WERI-Rb-1 (cell line): Measurements from ENCODE around the gene CDK5RAP2.

ENCODE experiments used
- DNase-seq: peaks from one replicate; pipeline ENCODE4 v3.0.0-alpha.2; 2020
- H3K27ac ChIP-seq: fragments of 250-450 bp; sonication (Bioruptor Pico); 2 replicates; pipeline ENCODE4 v1.5.1; 2020; ENCODE audit warnings: mild to moderate bottlenecking, moderate library complexity
- H3K27me3 ChIP-seq: fragments of 250-450 bp; sonication (Bioruptor Pico); 2 replicates; pipeline ENCODE4 v1.5.1; 2021; ENCODE audit warnings: mild to moderate bottlenecking, low read depth, moderate library complexity; ENCODE audit not compliant: insufficient read depth, severe bottlenecking
- H3K36me3 ChIP-seq: fragments of 250-450 bp; sonication (Bioruptor Pico); 2 replicates; pipeline ENCODE4 v1.5.1; 2020; ENCODE audit warnings: mild to moderate bottlenecking, moderate library complexity
- H3K4me3 ChIP-seq: 2 replicates; pipeline ENCODE4 v1.5.1; 2011; ENCODE audit warnings: low read depth, mild to moderate bottlenecking, control low read depth, low read length
- H3K9me3 ChIP-seq: fragments of 250-450 bp; sonication (Bioruptor Pico); 2 replicates; pipeline ENCODE4 v1.5.1; 2021; ENCODE audit warnings: mild to moderate bottlenecking, moderate library complexity; ENCODE audit not compliant: severe bottlenecking
- CTCF ChIP-seq: IDR thresholded peaks from 2 replicates; pipeline ENCODE4 v1.5.1; 2011; ENCODE audit warnings: low read depth, mild to moderate bottlenecking, control low read depth, inconsistent platforms, low read length

CDK5RAP2 gene

GRCh38 chr9:120490888-120491595 lies 88.9 kb downstream of the CDK5RAP2 start:
- no peak for DNase-seq
- H3K27ac ChIP-seq = no peak overlapping the region

GRCh38 chr9:120486835-120487234 lies 93.1 kb downstream of the CDK5RAP2 start:
- TF ChIP-seq CTCF = no peak
- Histone ChIP-seq H3K4me3 (no peak overlapping the region), H3K36me3 (peaks cover 79% of the 10 kb centered on the region), H3K9me3 (no peaks in the 10 kb centered on the region), H3K27ac (no peak overlapping the region), H3K27me3 (no peaks in the 10 kb centered on the region)
- DNase-seq = no peak

More at GRCh38 chr9:120490888-120491595, 88.9 kb downstream of the CDK5RAP2 start:
- Histone ChIP-seq H3K36me3 (peaks cover 50% of the 10 kb centered on the region), H3K9me3 (no peaks in the 10 kb centered on the region), H3K4me3 (no peak overlapping the region), H3K27me3 (no peaks in the 10 kb centered on the region)
- no peak for TF ChIP-seq CTCF

- no peak for DNase-seq
These were observed 93.6 kb downstream of the CDK5RAP2 start for GRCh38 chr9:120486347-120486746.

GRCh38 chr9:120485788-120486187 lies 94.2 kb downstream of the CDK5RAP2 start:
- no peak overlapping the region for H3K4me3 ChIP-seq
- no peak for TF ChIP-seq CTCF
- no peaks in the 10 kb centered on the region for H3K9me3 ChIP-seq
- DNase-seq = no peak
- no peaks in the 10 kb centered on the region for H3K27me3 ChIP-seq
- H3K36me3 ChIP-seq = peaks cover 78% of the 10 kb centered on the region
- no peak overlapping the region for H3K27ac ChIP-seq

More at GRCh38 chr9:120486347-120486746, 93.6 kb downstream of the CDK5RAP2 start:
- H3K36me3 ChIP-seq = peaks cover 79% of the 10 kb centered on the region
- no peak for TF ChIP-seq CTCF
- no peak overlapping the region for H3K4me3 ChIP-seq
- H3K27me3 ChIP-seq = no peaks in the 10 kb centered on the region
- no peak overlapping the region for H3K27ac ChIP-seq
- H3K9me3 ChIP-seq = no peaks in the 10 kb centered on the region

- TF ChIP-seq CTCF = no peak
- Histone ChIP-seq H3K4me3 (no peak overlapping the region), H3K27ac (no peak overlapping the region), H3K36me3 (peaks cover 67% of the 10 kb centered on the region), H3K27me3 (no peaks in the 10 kb centered on the region), H3K9me3 (no peaks in the 10 kb centered on the region)
- no peak for DNase-seq
These were observed 95.8 kb downstream of the CDK5RAP2 start for GRCh38 chr9:120484162-120484561.
